Smooth muscle cell (in vitro differentiated cells): ENCODE results near the gene ZMYND15. TPM values are rescaled to one million over a fixed set of nuclear protein-coding genes. Genes with fewer than 3 reads are reported as not detected.

Source experiments
- DNase-seq: peaks from one replicate; lab custom pipeline; 2025; ENCODE audit not compliant: unreplicated experiment; lab: John Stamatoyannopoulos, UW
- H2AFZ ChIP-seq: fragments of 200-600 bp; sonication (generic); 2 replicates; pipeline ENCODE4 v1.6.0; 2016; ENCODE audit warnings: antibody characterized with exemption, low read depth, mild to moderate bottlenecking
- H3F3A ChIP-seq: fragments of 200-600 bp; sonication (generic); 2 replicates; pipeline ENCODE4 v1.6.0; 2017; ENCODE audit warnings: antibody characterized with exemption, low read depth
- H3K27ac ChIP-seq: fragments of 200-600 bp; sonication (generic); 2 replicates; pipeline ENCODE4 v1.5.1; 2016; ENCODE audit warnings: low read depth, mild to moderate bottlenecking
- H3K27me3 ChIP-seq: fragments of 200-600 bp; sonication (generic); 2 replicates; pipeline ENCODE4 v1.6.1; 2016; ENCODE audit warnings: low read depth, mild to moderate bottlenecking
- H3K36me3 ChIP-seq: fragments of 200-600 bp; sonication (generic); 2 replicates; pipeline ENCODE4 v1.5.1; 2016; ENCODE audit warnings: low read depth
- H3K4me1 ChIP-seq: fragments of 200-600 bp; sonication (generic); 2 replicates; pipeline ENCODE4 v1.5.1; 2016; ENCODE audit warnings: low read depth
- H3K4me2 ChIP-seq: fragments of 200-600 bp; sonication (generic); 2 replicates; pipeline ENCODE4 v1.6.0; 2016; ENCODE audit warnings: mild to moderate bottlenecking
- H3K4me3 ChIP-seq: fragments of 200-600 bp; sonication (generic); 2 replicates; pipeline ENCODE4 v1.5.1; 2016; ENCODE audit warnings: mild to moderate bottlenecking
- H3K79me2 ChIP-seq: fragments of 200-600 bp; sonication (generic); 2 replicates; pipeline ENCODE4 v1.6.0; 2016; ENCODE audit warnings: low read depth, mild to moderate bottlenecking
- H3K9ac ChIP-seq: fragments of 200-600 bp; sonication (generic); 2 replicates; pipeline ENCODE4 v1.6.0; 2016; ENCODE audit warnings: low read depth
- H3K9me3 ChIP-seq: fragments of 200-600 bp; sonication (generic); replicated peaks from 2 replicates; pipeline ENCODE4 v1.5.1; 2016; ENCODE audit warnings: low read depth
- H4K20me1 ChIP-seq: fragments of 200-600 bp; sonication (generic); 2 replicates; pipeline ENCODE4 v1.6.0; 2016; ENCODE audit warnings: low read depth
- WGBS: methylation state at CpG from one replicate; pipeline ENCODE4 v1.1.7; 2016; ENCODE audit warnings: low lambda C conversion rate; 5-methylcytosine and 5-hydroxymethylcytosine counted together
- polyA plus RNA-seq: library from polyadenylated mRNA; unstranded; fragments of >200 nt; fragmentation: Nextera tagmentation; extraction: Ambion mirVana; gene quantifications from 2 replicates; pipeline ENCODE4 v1.2.1, GENCODE V29; 2016
- total RNA-seq: library from RNA; depleted of rRNA; stranded (reverse); fragments of >200 nt; gene quantifications from 2 replicates; pipeline ENCODE4 v1.2.3, GENCODE V29; 2014
- TF ChIP-seq, protein P1 (sequence below): fragments of 200-600 bp; sonication (generic); IDR thresholded peaks from 2 replicates; pipeline ENCODE4 v1.5.1; 2017; ENCODE audit warnings: borderline replicate concordance, mild to moderate bottlenecking, antibody characterized with exemption; ENCODE audit not compliant: insufficient read depth, poor library complexity, severe bottlenecking

ZMYND15 gene
- total and polyA plus RNA-seq, 2 experiments from 2014 or later, result not detected

DNA sequence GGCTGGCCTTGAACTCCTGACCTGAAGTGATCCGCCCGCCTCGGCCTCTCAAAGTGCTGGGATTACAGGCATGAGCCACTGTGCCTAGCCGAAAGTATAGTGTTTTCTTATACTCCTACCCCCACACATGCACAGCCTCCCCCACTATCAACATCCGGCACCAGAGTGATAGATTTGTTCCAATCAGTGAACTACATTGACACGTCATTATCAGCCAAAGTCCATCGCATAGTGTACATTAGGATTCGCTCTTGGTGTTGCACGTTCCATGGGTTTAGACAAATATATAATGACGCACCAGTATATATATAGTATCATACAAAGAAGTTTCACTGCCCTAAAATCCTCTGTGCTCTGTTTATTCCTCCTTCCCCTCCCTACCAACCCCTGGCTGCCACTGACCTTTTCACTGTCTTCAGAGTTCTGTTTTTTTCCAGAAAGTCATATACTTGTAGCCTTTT, 20.2 kb downstream of the ZMYND15 start:
- no peaks in the 10 kb centered on the region for H3K4me1 ChIP-seq
- no peak overlapping the region for H2AFZ ChIP-seq
- no peaks in the 10 kb centered on the region for H3F3A ChIP-seq
- H3K27me3 ChIP-seq, result peaks cover 26% of the 10 kb centered on the region
- H4K20me1 ChIP-seq, result no peaks in the 10 kb centered on the region
- H3K9me3 ChIP-seq, result no peaks in the 10 kb centered on the region
- DNase-seq, result no peak
- H3K79me2 ChIP-seq, result no peaks in the 10 kb centered on the region
- H3K9ac ChIP-seq, result no peak overlapping the region
- WGBS, result 93% methylated on average over 10 of the region's 10 CpGs
- H3K36me3 ChIP-seq, result no peaks in the 10 kb centered on the region
- H3K4me2 ChIP-seq, result no peak overlapping the region
- no peak overlapping the region for H3K27ac ChIP-seq
- H3K4me3 ChIP-seq, result no peak overlapping the region
- TF ChIP-seq, protein P1, sequence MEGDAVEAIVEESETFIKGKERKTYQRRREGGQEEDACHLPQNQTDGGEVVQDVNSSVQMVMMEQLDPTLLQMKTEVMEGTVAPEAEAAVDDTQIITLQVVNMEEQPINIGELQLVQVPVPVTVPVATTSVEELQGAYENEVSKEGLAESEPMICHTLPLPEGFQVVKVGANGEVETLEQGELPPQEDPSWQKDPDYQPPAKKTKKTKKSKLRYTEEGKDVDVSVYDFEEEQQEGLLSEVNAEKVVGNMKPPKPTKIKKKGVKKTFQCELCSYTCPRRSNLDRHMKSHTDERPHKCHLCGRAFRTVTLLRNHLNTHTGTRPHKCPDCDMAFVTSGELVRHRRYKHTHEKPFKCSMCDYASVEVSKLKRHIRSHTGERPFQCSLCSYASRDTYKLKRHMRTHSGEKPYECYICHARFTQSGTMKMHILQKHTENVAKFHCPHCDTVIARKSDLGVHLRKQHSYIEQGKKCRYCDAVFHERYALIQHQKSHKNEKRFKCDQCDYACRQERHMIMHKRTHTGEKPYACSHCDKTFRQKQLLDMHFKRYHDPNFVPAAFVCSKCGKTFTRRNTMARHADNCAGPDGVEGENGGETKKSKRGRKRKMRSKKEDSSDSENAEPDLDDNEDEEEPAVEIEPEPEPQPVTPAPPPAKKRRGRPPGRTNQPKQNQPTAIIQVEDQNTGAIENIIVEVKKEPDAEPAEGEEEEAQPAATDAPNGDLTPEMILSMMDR, result no peak

DNA sequence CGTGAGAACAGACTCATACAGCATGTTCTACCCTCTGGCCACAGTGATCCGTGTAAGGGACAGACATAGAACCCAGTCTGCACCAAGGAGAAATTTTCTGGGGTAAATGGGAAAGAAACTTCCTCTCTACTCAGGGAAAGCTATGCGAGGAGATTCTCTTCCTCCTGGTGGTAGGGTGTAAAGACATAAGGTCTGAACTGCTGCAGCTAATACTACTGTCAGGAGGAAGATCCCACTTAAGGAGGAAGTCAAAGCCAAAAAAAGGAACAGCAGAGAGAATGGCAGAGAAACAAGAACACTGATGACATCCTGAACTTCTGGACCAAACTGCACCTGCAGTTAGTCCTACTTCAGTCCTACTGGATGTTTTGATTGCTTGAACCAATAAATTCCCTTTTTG, 25.0 kb downstream of the ZMYND15 start:
- Histone ChIP-seq H3K27ac (no peak overlapping the region), H3K4me2 (no peak overlapping the region), H3K36me3 (no peaks in the 10 kb centered on the region), H3K27me3 (no peaks in the 10 kb centered on the region), H3K4me3 (no peak overlapping the region), H3K9me3 (no peaks in the 10 kb centered on the region), H3K79me2 (no peaks in the 10 kb centered on the region), H4K20me1 (no peaks in the 10 kb centered on the region), H3K9ac (no peak overlapping the region), H3K4me1 (no peaks in the 10 kb centered on the region), H2AFZ (no peak overlapping the region), H3F3A (no peaks in the 10 kb centered on the region)
- no peak for DNase-seq
- TF ChIP-seq, protein P1, result no peak
- 86% methylated on average over 3 of the region's 3 CpGs for WGBS

DNA sequence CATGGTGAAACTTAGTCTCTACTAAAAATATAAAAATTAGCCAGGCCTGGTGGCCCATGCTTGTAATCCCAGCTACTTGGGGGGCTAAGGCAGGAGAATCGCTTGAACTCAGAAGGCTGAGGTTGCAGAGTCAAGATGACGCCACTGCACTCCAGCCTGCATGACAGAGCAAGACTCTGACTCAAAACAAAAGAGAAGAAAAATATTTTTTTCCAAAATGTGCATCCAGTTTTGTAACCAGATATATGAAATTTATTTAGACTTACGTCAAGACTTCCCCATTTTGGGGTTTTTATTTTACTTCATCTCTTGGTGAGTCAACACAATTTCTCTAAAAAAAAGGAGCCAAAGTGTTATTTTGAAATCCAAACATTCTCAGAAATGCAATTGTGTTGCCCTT, 26.6 kb downstream of the ZMYND15 start:
- H3K27ac ChIP-seq, result no peak overlapping the region
- H3K4me3 ChIP-seq, result no peak overlapping the region
- H3K9ac ChIP-seq, result no peak overlapping the region
- H3K79me2 ChIP-seq, result no peaks in the 10 kb centered on the region
- H3K4me2 ChIP-seq, result no peak overlapping the region
- no peaks in the 10 kb centered on the region for H3K9me3 ChIP-seq
- TF ChIP-seq, protein P1, result no peak
- H4K20me1 ChIP-seq, result no peaks in the 10 kb centered on the region
- H3K4me1 ChIP-seq, result no peaks in the 10 kb centered on the region
- DNase-seq, result no peak
- WGBS, result 91% methylated on average over 3 of the region's 3 CpGs
- no peaks in the 10 kb centered on the region for H3F3A ChIP-seq
- no peaks in the 10 kb centered on the region for H3K36me3 ChIP-seq
- no peak overlapping the region for H2AFZ ChIP-seq
- no peaks in the 10 kb centered on the region for H3K27me3 ChIP-seq

DNA sequence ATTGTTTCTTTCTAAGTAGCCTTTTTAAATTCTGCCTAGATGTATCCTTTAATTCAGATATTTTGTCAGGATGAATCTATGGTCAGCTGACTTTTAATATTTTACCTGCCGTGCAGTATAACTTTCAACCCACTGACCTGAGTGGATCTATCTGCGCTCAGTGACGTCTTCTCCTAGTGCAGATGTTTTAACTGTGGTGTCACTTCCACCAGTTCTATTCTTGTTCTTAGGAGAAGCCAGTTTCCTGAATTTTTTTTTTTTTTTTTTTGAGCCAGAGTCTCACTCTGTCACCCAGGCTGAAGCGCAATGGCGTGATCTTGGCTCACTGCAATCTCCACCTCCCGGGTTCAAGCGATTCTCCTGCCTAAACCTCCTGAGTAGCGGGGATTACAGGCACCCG, 27.1 kb downstream of the ZMYND15 start:
- no peak overlapping the region for H3K9ac ChIP-seq
- TF ChIP-seq, protein P1, result no peak
- WGBS, result 95% methylated on average over 9 of the region's 9 CpGs

More for the DNA sequence above, 27.1 kb downstream of the ZMYND15 start:
- H3K4me1 ChIP-seq, result no peaks in the 10 kb centered on the region
- no peak overlapping the region for H3K4me3 ChIP-seq
- no peaks in the 10 kb centered on the region for H3K9me3 ChIP-seq
- H2AFZ ChIP-seq, result no peak overlapping the region
- H3K27me3 ChIP-seq, result no peaks in the 10 kb centered on the region
- H3K36me3 ChIP-seq, result no peaks in the 10 kb centered on the region
- no peak overlapping the region for H3K27ac ChIP-seq
- DNase-seq, result no peak
- no peaks in the 10 kb centered on the region for H4K20me1 ChIP-seq
- H3F3A ChIP-seq, result no peaks in the 10 kb centered on the region
- H3K4me2 ChIP-seq, result no peak overlapping the region
- no peaks in the 10 kb centered on the region for H3K79me2 ChIP-seq
